Esophagus squamous epithelium (tissue), 4 donors: Measurements from ENCODE around the gene SUSD4.

Source experiments
- CTCF ChIP-seq, 6 experiments: fragments of 450-650 bp in 4 of 6; fragments of 200-600 bp in 2 of 6; sonication (generic) in 2 of 6; IDR thresholded peaks; one replicate each; pipeline ENCODE4 v1.5.1; 2016 to 2019; ENCODE audit warnings: antibody characterized with exemption in 6 of 6, mild to moderate bottlenecking in 4 of 6, moderate library complexity in 4 of 6
- POLR2A ChIP-seq, 4 donors: fragments of 450-650 bp; IDR thresholded peaks; one replicate each; pipeline ENCODE4 v1.6.1; 2017; ENCODE audit warnings: antibody characterized with exemption in 4 of 4, mild to moderate bottlenecking in 4 of 4, moderate library complexity in 3 of 4

- TF ChIP-seq POLR2A (IDR thresholded peaks at IDR 0.05) (no peak), CTCF (IDR thresholded peaks at IDR 0.05) (no peak)
Observed at GRCh38 chr1:223288826-223289225, 75.2 kb downstream of the SUSD4 start.
